Thyroid gland (tissue), 4 donors: ENCODE results near the gene ELP6.

Experiments
- POLR2A ChIP-seq, 2 donors: fragments of 450-650 bp; IDR thresholded peaks; one replicate each; pipeline ENCODE4 v1.6.1; 2017; ENCODE audit warnings: antibody characterized with exemption in 2 of 2, mild to moderate bottlenecking in 2 of 2, moderate library complexity in 1 of 2
- TF ChIP-seq, protein P1 (sequence below), 6 experiments: fragments of 200-600 bp in 3 of 6; fragments of 450-650 bp in 3 of 6; sonication (generic) in 3 of 6; IDR thresholded peaks; one replicate each; pipeline ENCODE4 v1.5.1; 2016 to 2019; ENCODE audit warnings: antibody characterized with exemption in 6 of 6, mild to moderate bottlenecking in 2 of 6, inconsistent platforms in 1 of 6, moderate library complexity in 1 of 6

DNA sequence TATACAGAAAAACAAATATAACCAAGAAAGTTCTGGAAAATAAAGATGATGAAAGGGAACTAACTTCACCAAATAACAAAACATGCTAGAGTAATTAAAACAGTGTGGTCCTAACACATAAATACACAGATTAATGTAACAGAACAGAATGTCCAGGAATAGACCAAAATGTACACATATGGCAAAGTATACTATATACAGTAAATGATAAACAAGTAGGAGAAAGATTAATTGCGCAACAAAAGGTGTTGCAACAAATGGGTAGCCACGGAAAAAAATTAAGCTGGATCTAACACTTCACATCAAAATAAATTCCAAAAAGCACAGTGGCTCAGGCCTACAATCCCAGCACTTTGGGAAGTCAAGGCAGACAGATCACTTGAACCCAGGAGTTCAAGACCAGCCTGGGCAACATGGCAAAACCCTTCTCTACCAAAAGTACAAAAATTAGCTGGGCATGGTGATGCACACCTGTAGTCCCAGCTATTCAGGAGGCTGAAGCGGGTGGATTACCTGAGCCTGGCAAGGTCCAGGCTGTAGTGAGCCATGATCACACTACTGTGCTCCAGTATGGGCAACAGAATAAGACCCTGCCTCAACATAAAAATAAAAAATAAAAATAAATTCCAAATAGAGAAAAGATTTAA, 57.6 kb downstream of the ELP6 start:
- TF ChIP-seq, protein P1, sequence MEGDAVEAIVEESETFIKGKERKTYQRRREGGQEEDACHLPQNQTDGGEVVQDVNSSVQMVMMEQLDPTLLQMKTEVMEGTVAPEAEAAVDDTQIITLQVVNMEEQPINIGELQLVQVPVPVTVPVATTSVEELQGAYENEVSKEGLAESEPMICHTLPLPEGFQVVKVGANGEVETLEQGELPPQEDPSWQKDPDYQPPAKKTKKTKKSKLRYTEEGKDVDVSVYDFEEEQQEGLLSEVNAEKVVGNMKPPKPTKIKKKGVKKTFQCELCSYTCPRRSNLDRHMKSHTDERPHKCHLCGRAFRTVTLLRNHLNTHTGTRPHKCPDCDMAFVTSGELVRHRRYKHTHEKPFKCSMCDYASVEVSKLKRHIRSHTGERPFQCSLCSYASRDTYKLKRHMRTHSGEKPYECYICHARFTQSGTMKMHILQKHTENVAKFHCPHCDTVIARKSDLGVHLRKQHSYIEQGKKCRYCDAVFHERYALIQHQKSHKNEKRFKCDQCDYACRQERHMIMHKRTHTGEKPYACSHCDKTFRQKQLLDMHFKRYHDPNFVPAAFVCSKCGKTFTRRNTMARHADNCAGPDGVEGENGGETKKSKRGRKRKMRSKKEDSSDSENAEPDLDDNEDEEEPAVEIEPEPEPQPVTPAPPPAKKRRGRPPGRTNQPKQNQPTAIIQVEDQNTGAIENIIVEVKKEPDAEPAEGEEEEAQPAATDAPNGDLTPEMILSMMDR (IDR thresholded peaks at IDR 0.05): no peak
- TF ChIP-seq POLR2A (IDR thresholded peaks at IDR 0.05): no peak
